Fibroblast of skin of right quadriceps (primary cell): ENCODE data around the gene MED10.

Experiments used
- DNase-seq: peaks from one replicate; pipeline ENCODE4 v3.0.0-alpha.2; 2013

Gene MED10

GRCh38 chr5:6348476-6349000 is 29.8 kb downstream of the MED10 start:
- no peak for DNase-seq

- no peak for DNase-seq
Observed at GRCh38 chr5:6347673-6348072, 30.7 kb downstream of the MED10 start.

- DNase-seq, result no peak
Observed at GRCh38 chr5:6347165-6347564, 31.2 kb downstream of the MED10 start.

GRCh38 chr5:6344593-6344989 is 33.8 kb downstream of the MED10 start:
- DNase-seq, result no peak

GRCh38 chr5:6343951-6344592 is 34.3 kb downstream of the MED10 start:
- DNase-seq, result no peak

- no peak for DNase-seq
Observed at GRCh38 chr5:6342689-6343315, 35.5 kb downstream of the MED10 start.

GRCh38 chr5:6340100-6340499 is 38.2 kb downstream of the MED10 start:
- DNase-seq, result no peak

- no peak for DNase-seq
Observed at GRCh38 chr5:6338871-6339270, 39.5 kb downstream of the MED10 start.

GRCh38 chr5:6338135-6338534 is 40.2 kb downstream of the MED10 start:
- no peak for DNase-seq

GRCh38 chr5:6333182-6333905 is 45.0 kb downstream of the MED10 start:
- DNase-seq, result no peak

GRCh38 chr5:6328173-6328572 is 50.2 kb downstream of the MED10 start:
- peak; percentile 19 for DNase-seq

- DNase-seq, result no peak
Observed at GRCh38 chr5:6326776-6327175, 51.6 kb downstream of the MED10 start.

GRCh38 chr5:6322163-6322713 is 56.1 kb downstream of the MED10 start:
- no peak for DNase-seq
